ENCODE results near the gene SMYD5. TPM values are rescaled to one million over a fixed set of nuclear protein-coding genes. Genes with fewer than 3 reads are reported as not detected.
A peak's percentile ranks its signal among the peaks of the same experiment; 100 is the strongest.
"Not testable (repeated sequence)": the region's sequence is repeated elsewhere in the genome, so short reads cannot be mapped to it uniquely, and the experiment has no call there.

The SMYD5 gene
- total RNA-seq: 10 to 100 TPM; 42.4 to 44.1 TPM

DNA sequence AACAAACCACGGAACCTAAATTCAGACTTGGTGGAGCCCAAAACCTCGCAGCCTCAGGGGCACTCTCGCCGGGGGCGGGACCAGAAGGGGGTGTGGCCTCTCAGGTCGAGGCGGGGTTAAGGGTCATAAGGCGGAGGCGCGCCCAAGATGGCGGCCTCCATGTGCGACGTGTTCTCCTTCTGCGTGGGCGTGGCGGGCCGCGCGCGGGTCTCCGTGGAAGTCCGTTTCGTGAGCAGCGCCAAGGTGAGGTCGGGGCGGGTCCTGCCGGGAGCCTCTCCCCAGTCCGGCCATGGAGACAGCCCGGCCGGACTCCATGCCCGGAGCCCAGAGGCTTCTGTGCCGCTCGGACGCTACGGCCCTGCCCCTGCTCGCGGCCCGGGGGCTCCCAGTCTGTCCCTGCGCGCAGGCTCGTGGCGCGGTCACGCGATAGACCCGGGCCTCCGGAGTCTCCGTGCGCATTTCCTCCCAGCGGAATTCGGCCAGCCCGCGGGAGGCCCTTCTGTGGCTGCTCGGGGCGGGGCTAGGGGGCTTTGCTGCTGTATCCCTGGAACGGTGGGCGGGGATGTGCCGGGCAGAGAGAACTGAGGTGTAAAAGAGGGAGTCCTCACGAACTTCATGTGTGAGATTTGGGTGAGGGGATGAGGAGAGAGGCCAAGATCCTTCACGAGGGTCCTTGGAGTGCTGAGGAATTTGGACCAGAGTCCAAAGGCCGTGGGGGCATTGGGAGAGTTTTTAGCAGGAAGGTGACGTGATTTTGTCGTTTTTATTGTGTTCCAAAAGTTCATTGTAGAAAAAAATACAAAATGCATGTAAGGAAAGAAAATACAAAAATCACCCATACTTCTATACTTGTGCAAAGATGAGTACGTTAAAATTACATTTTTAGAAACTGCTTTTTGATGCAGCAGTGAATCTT is at the start of gene SMYD5:
SMYD5 (plus strand) TSS at position 126 of the 916 bp plus-strand sequence; CDS start at position 148, 22 bp downstream.
- H3K36me3 Mint-ChIP-seq: peaks cover 9% of the 10 kb centered on the region

DNA sequence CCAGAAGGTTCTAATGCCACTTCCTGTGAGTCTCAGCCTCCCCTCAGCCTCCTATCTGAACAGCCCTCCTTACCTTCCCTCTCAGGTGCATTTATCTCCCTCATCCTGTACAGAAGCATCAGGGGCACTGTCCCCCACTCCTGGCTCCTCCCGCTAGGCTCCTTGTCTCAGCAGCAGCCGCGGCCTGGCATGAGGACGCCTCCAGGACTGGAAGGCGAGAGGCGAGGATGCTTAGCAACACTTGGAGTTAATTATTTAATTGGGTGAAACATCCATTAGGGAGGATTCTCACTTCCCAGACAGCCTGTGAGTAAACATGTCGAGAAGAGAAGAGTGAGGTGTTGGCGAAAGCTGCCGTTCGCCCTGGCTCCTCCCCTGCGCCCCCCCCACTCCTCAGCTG is 48.1 kb upstream of the SMYD5 start:
- H3K27me3 Mint-ChIP-seq, DNase-seq, H3K36me3 Mint-ChIP-seq, H3K27ac Mint-ChIP-seq, H3K4me1 Mint-ChIP-seq, H3K9me3 Mint-ChIP-seq, H3K4me3 Mint-ChIP-seq: not testable (repeated sequence)

More for the DNA sequence above, at the start of gene SMYD5:
- H3K27me3 Mint-ChIP-seq: no peaks in the 10 kb centered on the region
- H3K27ac Mint-ChIP-seq: peak within 1 kb of the TSS; percentile 92
- DNase-seq: peak; percentile 92
- peaks cover 24% of the 10 kb centered on the region for H3K4me1 Mint-ChIP-seq
- no peaks in the 10 kb centered on the region for H3K9me3 Mint-ChIP-seq
- peak within 1 kb of the TSS; percentile 95 for H3K4me3 Mint-ChIP-seq

- not testable (repeated sequence) for H3K4me1 Mint-ChIP-seq, H3K27ac Mint-ChIP-seq, DNase-seq, H3K4me3 Mint-ChIP-seq, H3K27me3 Mint-ChIP-seq, H3K9me3 Mint-ChIP-seq, H3K36me3 Mint-ChIP-seq
Measured at GRCh38 chr2:73166813-73167212, 47.2 kb upstream of the SMYD5 start.

DNA sequence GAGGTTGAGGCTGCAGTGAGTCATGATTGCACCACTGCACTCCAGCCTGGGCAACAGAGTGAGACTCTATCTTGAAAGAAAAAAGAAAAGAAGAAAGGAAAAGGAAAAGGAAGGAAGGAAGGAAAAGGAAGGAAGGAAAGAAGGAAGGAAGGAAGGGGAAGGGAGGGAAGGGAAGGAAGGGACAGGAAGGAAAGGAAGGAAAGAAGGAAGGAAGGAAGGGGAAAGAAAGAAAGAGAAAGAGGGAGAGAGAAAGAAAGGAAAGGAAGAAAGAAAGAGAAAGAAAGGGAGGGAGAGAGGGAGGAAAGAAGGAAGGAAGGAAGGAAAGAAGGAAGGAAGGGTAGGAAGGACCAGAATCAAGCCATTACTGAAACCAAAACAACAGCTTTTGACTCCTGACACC is 45.7 kb upstream of the SMYD5 start:
- not testable (repeated sequence) for H3K36me3 Mint-ChIP-seq, H3K9me3 Mint-ChIP-seq, H3K4me3 Mint-ChIP-seq, DNase-seq, H3K27me3 Mint-ChIP-seq, H3K4me1 Mint-ChIP-seq, H3K27ac Mint-ChIP-seq

- H3K27me3 Mint-ChIP-seq: peaks cover 21% of the 10 kb centered on the region
- H3K4me1 Mint-ChIP-seq: not testable (repeated sequence)
Measured at GRCh38 chr2:73170341-73170740, 43.7 kb upstream of the SMYD5 start.

DNA sequence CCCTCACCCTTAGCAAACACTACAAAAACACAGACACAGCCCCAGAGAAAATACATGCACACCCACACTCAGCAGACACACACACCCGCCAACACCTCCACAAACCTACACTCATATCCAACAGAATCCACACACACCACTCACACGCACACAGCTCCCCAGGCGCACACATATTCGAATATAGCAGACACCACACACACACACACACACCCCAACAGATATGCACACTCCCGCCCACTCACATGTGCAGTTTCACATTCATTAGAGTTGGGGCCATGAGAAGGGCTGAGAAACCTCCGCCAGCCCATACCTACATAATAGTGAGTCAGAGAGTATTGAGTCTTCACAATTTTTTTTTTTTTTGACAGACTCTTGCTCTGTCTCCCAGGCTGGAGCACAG is 41.1 kb upstream of the SMYD5 start:
- Mint-ChIP-seq H3K9me3 (no peaks in the 10 kb centered on the region), H3K4me3 (no peak overlapping the region), H3K27ac (no peak overlapping the region), H3K4me1 (peaks cover 15% of the 10 kb centered on the region), H3K27me3 (peaks cover 36% of the 10 kb centered on the region), H3K36me3 (no peaks in the 10 kb centered on the region)
- peak; percentile 64 for DNase-seq

More at GRCh38 chr2:73170341-73170740, 43.7 kb upstream of the SMYD5 start:
- H3K4me3 Mint-ChIP-seq, H3K9me3 Mint-ChIP-seq, H3K36me3 Mint-ChIP-seq, H3K27ac Mint-ChIP-seq, DNase-seq: not testable (repeated sequence)

- no peak overlapping the region for H3K4me3 Mint-ChIP-seq
- no peak for DNase-seq
- H3K4me1 Mint-ChIP-seq: peaks cover 15% of the 10 kb centered on the region
- H3K27me3 Mint-ChIP-seq: peaks cover 44% of the 10 kb centered on the region
- H3K27ac Mint-ChIP-seq: no peak overlapping the region
- H3K9me3 Mint-ChIP-seq: no peaks in the 10 kb centered on the region
- H3K36me3 Mint-ChIP-seq: no peaks in the 10 kb centered on the region
Measured at GRCh38 chr2:73173781-73174180, 40.3 kb upstream of the SMYD5 start.

- no peaks in the 10 kb centered on the region for H3K9me3 Mint-ChIP-seq
- H3K4me1 Mint-ChIP-seq: peaks cover 15% of the 10 kb centered on the region
- DNase-seq: no peak
- peaks cover 44% of the 10 kb centered on the region for H3K27me3 Mint-ChIP-seq
- no peak overlapping the region for H3K27ac Mint-ChIP-seq
- H3K36me3 Mint-ChIP-seq: no peaks in the 10 kb centered on the region
- H3K4me3 Mint-ChIP-seq: no peak overlapping the region
Measured at GRCh38 chr2:73174244-73174643, 39.8 kb upstream of the SMYD5 start.

- Mint-ChIP-seq H3K36me3 (no peaks in the 10 kb centered on the region), H3K4me3 (no peak overlapping the region), H3K4me1 (peaks cover 15% of the 10 kb centered on the region)
Measured at GRCh38 chr2:73174941-73175662, 38.9 kb upstream of the SMYD5 start.

GRCh38 chr2:73175663-73176204 is 38.3 kb upstream of the SMYD5 start:
- H3K9me3 Mint-ChIP-seq: no peaks in the 10 kb centered on the region
- DNase-seq: peak; percentile 83
- no peak overlapping the region for H3K27ac Mint-ChIP-seq
- peaks cover 15% of the 10 kb centered on the region for H3K4me1 Mint-ChIP-seq
- H3K4me3 Mint-ChIP-seq: no peak overlapping the region
- peaks cover 59% of the 10 kb centered on the region for H3K27me3 Mint-ChIP-seq
- H3K36me3 Mint-ChIP-seq: no peaks in the 10 kb centered on the region

More at GRCh38 chr2:73174941-73175662, 38.9 kb upstream of the SMYD5 start:
- Mint-ChIP-seq H3K27ac (no peak overlapping the region), H3K27me3 (peaks cover 53% of the 10 kb centered on the region), H3K9me3 (no peaks in the 10 kb centered on the region)
- DNase-seq: no peak

GRCh38 chr2:73176205-73176880 is 37.7 kb upstream of the SMYD5 start:
- no peak for DNase-seq
- H3K36me3 Mint-ChIP-seq: no peaks in the 10 kb centered on the region
- peak overlapping the region; percentile 77 for H3K4me3 Mint-ChIP-seq
- no peaks in the 10 kb centered on the region for H3K9me3 Mint-ChIP-seq
- H3K4me1 Mint-ChIP-seq: peaks cover 15% of the 10 kb centered on the region
- no peak overlapping the region for H3K27ac Mint-ChIP-seq
- H3K27me3 Mint-ChIP-seq: peaks cover 65% of the 10 kb centered on the region

- Mint-ChIP-seq H3K27me3 (peaks cover 70% of the 10 kb centered on the region), H3K36me3 (no peaks in the 10 kb centered on the region), H3K9me3 (no peaks in the 10 kb centered on the region), H3K4me3 (peak overlapping the region; percentile 77), H3K4me1 (peaks cover 15% of the 10 kb centered on the region), H3K27ac (no peak overlapping the region)
- DNase-seq: peak; percentile 90
Measured at GRCh38 chr2:73176881-73177644, 37.0 kb upstream of the SMYD5 start.

DNA sequence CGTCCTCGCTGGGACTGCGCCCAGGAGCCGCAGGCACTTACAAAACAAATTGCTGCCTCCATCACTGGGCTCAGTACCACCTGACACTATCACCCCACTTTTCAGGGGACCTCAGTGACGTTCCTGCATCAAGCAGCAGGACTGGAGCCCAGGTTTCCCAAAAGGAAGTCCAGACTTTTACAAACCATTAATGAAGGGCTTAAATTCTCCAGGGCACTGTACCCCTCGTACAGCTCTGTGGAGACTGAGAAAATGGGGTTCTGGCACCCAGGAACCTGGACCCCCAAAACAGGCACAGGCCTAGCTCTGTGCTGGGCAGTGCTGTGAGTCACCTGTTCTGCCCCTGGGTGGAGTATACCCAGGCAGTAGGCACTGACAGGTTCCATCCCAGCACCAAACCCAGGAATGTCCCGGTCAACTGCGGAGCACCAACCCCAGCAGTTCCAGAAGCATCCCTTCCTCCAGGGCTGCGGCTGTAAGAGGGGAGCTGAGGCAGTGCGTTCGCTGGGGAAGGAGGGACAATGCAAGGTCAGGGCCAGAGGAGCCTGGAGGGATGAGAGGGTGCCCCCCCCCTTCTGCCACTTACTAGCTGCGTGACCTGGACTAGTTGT is 36.3 kb upstream of the SMYD5 start:
- Mint-ChIP-seq H3K36me3 (no peaks in the 10 kb centered on the region), H3K4me3 (peak overlapping the region; percentile 77), H3K27ac (no peak overlapping the region), H3K27me3 (peaks cover 76% of the 10 kb centered on the region), H3K9me3 (no peaks in the 10 kb centered on the region), H3K4me1 (peaks cover 14% of the 10 kb centered on the region)
- no peak for DNase-seq

GRCh38 chr2:73185965-73186364 is 28.1 kb upstream of the SMYD5 start:
- no peak overlapping the region for H3K4me3 Mint-ChIP-seq
- H3K27me3 Mint-ChIP-seq: peaks cover 21% of the 10 kb centered on the region
- no peaks in the 10 kb centered on the region for H3K4me1 Mint-ChIP-seq
- no peaks in the 10 kb centered on the region for H3K36me3 Mint-ChIP-seq
- peaks cover 8% of the 10 kb centered on the region for H3K9me3 Mint-ChIP-seq
- no peak for DNase-seq
- no peak overlapping the region for H3K27ac Mint-ChIP-seq

All from activated naive CD8-positive, alpha-beta T cell treated with anti-CD3 and anti-CD28 coated beads for 36 hours (primary cell).